Measurements from ENCODE around the gene CYB561D2. TPM values are rescaled to one million over a fixed set of nuclear protein-coding genes. Genes with fewer than 3 reads are reported as not detected.

CYB561D2 gene
- total and polyA plus RNA-seq, 9 of the 15 experiments (the other 6 are each of a cell fraction or from before 2014, with no cell fraction given): 4.2 to 16.6 (median 9.4) TPM

- TF ChIP-seq, protein P1, sequence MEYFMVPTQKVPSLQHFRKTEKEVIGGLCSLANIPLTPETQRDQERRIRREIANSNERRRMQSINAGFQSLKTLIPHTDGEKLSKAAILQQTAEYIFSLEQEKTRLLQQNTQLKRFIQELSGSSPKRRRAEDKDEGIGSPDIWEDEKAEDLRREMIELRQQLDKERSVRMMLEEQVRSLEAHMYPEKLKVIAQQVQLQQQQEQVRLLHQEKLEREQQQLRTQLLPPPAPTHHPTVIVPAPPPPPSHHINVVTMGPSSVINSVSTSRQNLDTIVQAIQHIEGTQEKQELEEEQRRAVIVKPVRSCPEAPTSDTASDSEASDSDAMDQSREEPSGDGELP (CRISPR knock-in tag; IDR thresholded peaks at IDR 0.05; ENCODE audit: borderline replicate concordance): 0 out of 2 replicates have a peak, but pooled peaks have one; percentile 2
- TF ChIP-seq, protein P2, sequence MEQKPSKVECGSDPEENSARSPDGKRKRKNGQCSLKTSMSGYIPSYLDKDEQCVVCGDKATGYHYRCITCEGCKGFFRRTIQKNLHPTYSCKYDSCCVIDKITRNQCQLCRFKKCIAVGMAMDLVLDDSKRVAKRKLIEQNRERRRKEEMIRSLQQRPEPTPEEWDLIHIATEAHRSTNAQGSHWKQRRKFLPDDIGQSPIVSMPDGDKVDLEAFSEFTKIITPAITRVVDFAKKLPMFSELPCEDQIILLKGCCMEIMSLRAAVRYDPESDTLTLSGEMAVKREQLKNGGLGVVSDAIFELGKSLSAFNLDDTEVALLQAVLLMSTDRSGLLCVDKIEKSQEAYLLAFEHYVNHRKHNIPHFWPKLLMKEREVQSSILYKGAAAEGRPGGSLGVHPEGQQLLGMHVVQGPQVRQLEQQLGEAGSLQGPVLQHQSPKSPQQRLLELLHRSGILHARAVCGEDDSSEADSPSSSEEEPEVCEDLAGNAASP (IDR thresholded peaks at IDR 0.05): no peak
- peak; percentile 23; the same call in 1 of the 2 replicates for TF ChIP-seq RBFOX2 (IDR thresholded peaks at IDR 0.05; ENCODE audit: low read depth, low read length)
- Histone ChIP-seq H3K4me1 (replicated peaks in 1 of 2; ENCODE audit: control insufficient read depth in 2 of 2, insufficient read depth in 2 of 2, low read length in 2 of 2) (peaks cover 27 to 68% of the 10 kb centered on the region in 2 experiments), H3K27me3 (ENCODE audit: control insufficient read depth in 2 of 2, insufficient read depth in 2 of 2, low read length in 2 of 2) (no peaks in the 10 kb centered on the region), H3K9me1 (ENCODE audit: control insufficient read depth, insufficient read depth, low read length) (no peaks in the 10 kb centered on the region), H3K36me3 (ENCODE audit: control insufficient read depth, insufficient read depth, low read length) (peaks cover 20% of the 10 kb centered on the region; the same call in 2 of the 3 replicates), H2AFZ (ENCODE audit: low read depth, low read length) (no peak overlapping the region), H3K4me2 (ENCODE audit: insufficient read depth, low read length) (no peak overlapping the region), H3K79me2 (ENCODE audit: control insufficient read depth, insufficient read depth, low read length) (peaks cover 22% of the 10 kb centered on the region), H3K27ac (ENCODE audit: extremely low read depth, low read depth, low read length) (no peak overlapping the region), H3K4me3 (no peak overlapping the region), H3K9me3 (replicated peaks; ENCODE audit: control insufficient read depth, insufficient read depth, low read depth, low read length) (no peaks in the 10 kb centered on the region), H3K9ac (ENCODE audit: insufficient read depth in 1 of 2, low read depth in 2 of 2, low read length in 2 of 2) (peak overlapping the region in 1 of 2 experiments; percentile 83; a peak in 2 of 4 replicates), H4K20me1 (replicated peaks; ENCODE audit: control insufficient read depth, insufficient read depth, low read length) (no peaks in the 10 kb centered on the region)
- intact Hi-C loops (cut with micrococcal nuclease): no loop called here
- ChIA-PET POLR2A (interaction anchor here (0.6 to 1.0 kb wide), 2 partner anchors 10 to 19 kb away, joined by 3 read pairs; partner anchors contain the start of genes HYAL3, NAA80 and TUSC2), CTCF (ENCODE audit: low intra/inter-chr PET ratio) (no interaction called here)
- ATAC-seq (no peak), DNase-seq (ENCODE audit: extremely low read depth in 1 of 4, low spot score in 3 of 4) (no peak), FAIRE-seq (no peak)
- no TSS peak for BruUV-seq (replicated peaks)
- in situ Hi-C loops (cut with MboI): no loop called here
- WGBS (ENCODE audit: insufficient coverage, low coverage, missing lambda C conversion rate): 83% methylated on average over 2 of the region's 11 CpGs
These were observed 32.5 kb upstream of the CYB561D2 start for GRCh38 chr3:50318163-50318562.
